Spleen (tissue), 7 donors: Measurements from ENCODE around the gene DDRGK1.
"Not testable (repeated sequence)": the region's sequence is repeated elsewhere in the genome, so short reads cannot be mapped to it uniquely, and the experiment has no call there.

Experiments used
- POLR2A ChIP-seq, 3 donors: fragments of 450-650 bp; IDR thresholded peaks; one replicate each; pipeline ENCODE4 v1.5.1; 2017; ENCODE audit warnings: antibody characterized with exemption in 3 of 3, mild to moderate bottlenecking in 1 of 3
- TF ChIP-seq, protein P1 (sequence below), 11 experiments: fragments of 200-600 bp in 7 of 11; fragments of 450-650 bp in 4 of 11; sonication (generic) in 4 of 11; IDR thresholded peaks in 8 of 11; conservative IDR thresholded peaks in 3 of 11; 1 replicate in 7 of 11; 2 replicates in 4 of 11; pipeline versions ENCODE4 v1.4.0 to v1.8.0; 2016 to 2021; ENCODE audit warnings: antibody characterized with exemption in 11 of 11, inconsistent platforms in 4 of 11, mild to moderate bottlenecking in 1 of 11
- donor health status: DM: no; HTN: no; CAD: no; lungs with moderate emphysema.
- donor health status: DM: no; HTN: no; CAD: no.
- donor health status: DM: no; HTN: no; CAD: no.

DNA sequence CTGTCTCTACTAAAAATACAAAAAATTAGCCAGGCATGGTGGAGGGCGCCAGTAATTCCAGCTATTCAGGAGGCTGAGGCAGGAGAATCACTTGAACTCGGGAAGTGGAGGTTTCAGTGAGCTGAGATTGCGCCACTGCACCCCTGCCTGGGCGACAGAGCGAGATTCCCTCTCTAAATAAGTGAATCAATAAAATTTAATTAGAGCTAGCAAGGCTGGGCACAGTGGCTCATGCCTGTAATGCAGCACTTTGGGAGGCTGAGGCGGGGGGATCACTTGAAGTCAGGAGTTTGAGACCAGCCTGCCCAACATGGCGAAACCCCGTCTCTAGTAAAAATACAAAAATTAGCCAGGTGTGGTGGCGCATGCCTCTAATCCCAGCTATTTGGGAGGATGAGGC is 16.6 kb downstream of the DDRGK1 start:
- TF ChIP-seq, protein P1, sequence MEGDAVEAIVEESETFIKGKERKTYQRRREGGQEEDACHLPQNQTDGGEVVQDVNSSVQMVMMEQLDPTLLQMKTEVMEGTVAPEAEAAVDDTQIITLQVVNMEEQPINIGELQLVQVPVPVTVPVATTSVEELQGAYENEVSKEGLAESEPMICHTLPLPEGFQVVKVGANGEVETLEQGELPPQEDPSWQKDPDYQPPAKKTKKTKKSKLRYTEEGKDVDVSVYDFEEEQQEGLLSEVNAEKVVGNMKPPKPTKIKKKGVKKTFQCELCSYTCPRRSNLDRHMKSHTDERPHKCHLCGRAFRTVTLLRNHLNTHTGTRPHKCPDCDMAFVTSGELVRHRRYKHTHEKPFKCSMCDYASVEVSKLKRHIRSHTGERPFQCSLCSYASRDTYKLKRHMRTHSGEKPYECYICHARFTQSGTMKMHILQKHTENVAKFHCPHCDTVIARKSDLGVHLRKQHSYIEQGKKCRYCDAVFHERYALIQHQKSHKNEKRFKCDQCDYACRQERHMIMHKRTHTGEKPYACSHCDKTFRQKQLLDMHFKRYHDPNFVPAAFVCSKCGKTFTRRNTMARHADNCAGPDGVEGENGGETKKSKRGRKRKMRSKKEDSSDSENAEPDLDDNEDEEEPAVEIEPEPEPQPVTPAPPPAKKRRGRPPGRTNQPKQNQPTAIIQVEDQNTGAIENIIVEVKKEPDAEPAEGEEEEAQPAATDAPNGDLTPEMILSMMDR (IDR thresholded peaks at IDR 0.05 in 8 of 11, conservative IDR thresholded peaks at IDR 0.05 in 3 of 11), result not testable (repeated sequence)
- TF ChIP-seq POLR2A (IDR thresholded peaks at IDR 0.05), result not testable (repeated sequence)
